OCI-LY7 (cell line): ENCODE results near the gene KRTAP4-6. TPM values are rescaled to one million over a fixed set of nuclear protein-coding genes. Genes with fewer than 3 reads are reported as not detected.

ENCODE experiments used
- BruUV-seq: library from RNA; stranded (reverse); fragments of 400-500 nt; replicated peaks from 2 replicates; lab custom pipeline; 2021; lab: Mats Ljungman, UMichigan
- CTCF ChIA-PET: fragments of 300-600 bp; sonication (Branson Sonifier 250); formaldehyde crosslinking; loops from one replicate; lab custom pipeline; 2022; ENCODE audit warnings: antibody characterized with exemption; ENCODE audit not compliant: unreplicated experiment; lab: Charles Lee
- POLR2A ChIA-PET: fragments of 300-600 bp; sonication (Branson Sonifier 250); formaldehyde crosslinking; loops from one replicate; lab custom pipeline; 2022; ENCODE audit warnings: antibody characterized with exemption; lab: Charles Lee
- DNase-seq: peaks from one replicate; pipeline ENCODE4 v3.0.0-alpha.2; 2015; ENCODE audit warnings: low spot score
- H2AFZ ChIP-seq: fragments of 200-600 bp; sonication (generic), shearing (Covaris generic); 2 replicates; pipeline ENCODE4 v1.6.1; 2014; ENCODE audit warnings: mild to moderate bottlenecking, antibody characterized with exemption, low read length, moderate library complexity
- H3K27ac ChIP-seq: fragments of 200-600 bp; sonication (generic); 2 replicates; pipeline ENCODE4 v1.5.1; 2014; ENCODE audit warnings: mixed run types, low read depth, mild to moderate bottlenecking, moderate library complexity, low read length, inconsistent platforms; ENCODE audit not compliant: poor library complexity, severe bottlenecking
- H3K36me3 ChIP-seq: fragments of 200-600 bp; sonication (generic); 2 replicates; pipeline ENCODE4 v1.6.1; 2014; ENCODE audit warnings: mild to moderate bottlenecking, antibody characterized with exemption, low read length, moderate library complexity, mixed read lengths; ENCODE audit not compliant: insufficient read depth
- H3K4me1 ChIP-seq: fragments of 200-600 bp; sonication (generic); 2 replicates; pipeline ENCODE4 v1.5.1; 2014; ENCODE audit warnings: mild to moderate bottlenecking, low read length; ENCODE audit not compliant: insufficient read depth, poor library complexity, severe bottlenecking
- H3K4me2 ChIP-seq: fragments of 200-600 bp; sonication (generic); 2 replicates; pipeline ENCODE4 v1.6.1; 2014; ENCODE audit warnings: mild to moderate bottlenecking, low read length
- H3K4me3 ChIP-seq: fragments of 200-600 bp; sonication (generic); 2 replicates; pipeline ENCODE4 v1.5.1; 2014; ENCODE audit warnings: mild to moderate bottlenecking, low read depth, low read length; ENCODE audit not compliant: poor library complexity, severe bottlenecking
- H3K79me2 ChIP-seq: fragments of 200-600 bp; sonication (generic); 2 replicates; pipeline ENCODE4 v1.6.1; 2016; ENCODE audit warnings: low read depth, mild to moderate bottlenecking, low read length, moderate library complexity, mixed read lengths; ENCODE audit not compliant: insufficient read depth
- H3K9me2 ChIP-seq: fragments of 200-600 bp; sonication (generic); 2 replicates; pipeline ENCODE4 v1.6.1; 2016; ENCODE audit warnings: mild to moderate bottlenecking, low read length, mixed read lengths; ENCODE audit not compliant: insufficient read depth
- H3K9me3 ChIP-seq: fragments of 200-600 bp; sonication (generic); 2 replicates; pipeline ENCODE4 v1.6.1; 2014; ENCODE audit warnings: mild to moderate bottlenecking, mixed run types, low read length, mixed read lengths
- H4K20me1 ChIP-seq: fragments of 200-600 bp; sonication (generic); 2 replicates; pipeline ENCODE4 v1.6.1; 2014; ENCODE audit warnings: mild to moderate bottlenecking, antibody characterized with exemption, low read length, moderate library complexity, mixed read lengths; ENCODE audit not compliant: insufficient read depth
- CTCF ChIP-seq: fragments of 200-600 bp; sonication (generic); conservative IDR thresholded peaks from 2 replicates; pipeline ENCODE4 v1.5.1; 2014; ENCODE audit warnings: mild to moderate bottlenecking, antibody characterized with exemption, low read length, moderate library complexity, mixed read lengths
- EZH2phosphoT487 ChIP-seq: fragments of 200-600 bp; sonication (generic); IDR thresholded peaks from 2 replicates; pipeline ENCODE4 v1.6.1; 2018; ENCODE audit warnings: low read depth, borderline replicate concordance, mild to moderate bottlenecking, mixed run types, antibody characterized with exemption, low read length, moderate library complexity, mixed read lengths
- intact Hi-C: fragments of 100-400 bp; cut with micrococcal nuclease; formaldehyde crosslinking; loops from one replicate; pipeline ENCODE4 v1.10.0; 2022; ENCODE audit not compliant: unreplicated experiment
- total RNA-seq, 2 experiments: library from RNA; depleted of rRNA in 1 of 2; stranded (reverse); fragments of >200 nt in 1 of 2; shearing (Covaris generic) in 1 of 2; gene quantifications; 2 replicates each; pipeline ENCODE4 v1.2.3, GENCODE V29; 2014 to 2022

Gene KRTAP4-6
- total RNA-seq, 2 experiments from 2014 or later, result not detected

- Histone ChIP-seq H3K9me3 (no peaks in the 10 kb centered on the region), H4K20me1 (no peaks in the 10 kb centered on the region), H3K9me2 (no peaks in the 10 kb centered on the region), H3K79me2 (no peaks in the 10 kb centered on the region), H3K27ac (no peak overlapping the region), H2AFZ (no peak overlapping the region), H3K4me1 (no peaks in the 10 kb centered on the region), H3K36me3 (no peaks in the 10 kb centered on the region), H3K4me3 (no peak overlapping the region), H3K4me2 (no peak overlapping the region)
- DNase-seq, result no peak
- POLR2A ChIA-PET, result no interaction called here
- no TSS peak for BruUV-seq
- CTCF ChIA-PET, result no interaction called here
- TF ChIP-seq EZH2phosphoT487, result no peak
- TF ChIP-seq CTCF, result no peak
- intact Hi-C loops, result no loop called here
These were observed 13.5 kb upstream of the KRTAP4-6 start for GRCh38 chr17:41153856-41154255.

- POLR2A ChIA-PET, result no interaction called here
- H3K4me1 ChIP-seq, result no peaks in the 10 kb centered on the region
- TF ChIP-seq EZH2phosphoT487 (no peak), CTCF (no peak)
- H3K36me3 ChIP-seq, result no peaks in the 10 kb centered on the region
- no peak overlapping the region for H3K4me2 ChIP-seq
- intact Hi-C loops, result no loop called here
- H2AFZ ChIP-seq, result no peak overlapping the region
- no peak overlapping the region for H3K4me3 ChIP-seq
- no peak overlapping the region for H3K27ac ChIP-seq
- no peak for DNase-seq
- no TSS peak for BruUV-seq
- no peaks in the 10 kb centered on the region for H3K79me2 ChIP-seq
- H3K9me3 ChIP-seq, result no peaks in the 10 kb centered on the region
- CTCF ChIA-PET, result no interaction called here
- H4K20me1 ChIP-seq, result no peaks in the 10 kb centered on the region
- no peaks in the 10 kb centered on the region for H3K9me2 ChIP-seq
These were observed 11.2 kb upstream of the KRTAP4-6 start for GRCh38 chr17:41151525-41151924.

GRCh38 chr17:41150026-41150425 is 9.7 kb upstream of the KRTAP4-6 start:
- ChIA-PET POLR2A (no interaction called here), CTCF (no interaction called here)
- H3K4me2 ChIP-seq, result no peak overlapping the region
- H3K4me1 ChIP-seq, result no peaks in the 10 kb centered on the region
- no peaks in the 10 kb centered on the region for H4K20me1 ChIP-seq
- no peak overlapping the region for H2AFZ ChIP-seq
- no peak overlapping the region for H3K4me3 ChIP-seq
- TF ChIP-seq CTCF (no peak), EZH2phosphoT487 (no peak)
- H3K79me2 ChIP-seq, result no peaks in the 10 kb centered on the region
- intact Hi-C loops, result no loop called here
- no peaks in the 10 kb centered on the region for H3K9me3 ChIP-seq
- no peak for DNase-seq
- no peak overlapping the region for H3K27ac ChIP-seq
- H3K9me2 ChIP-seq, result no peaks in the 10 kb centered on the region
- no TSS peak for BruUV-seq
- H3K36me3 ChIP-seq, result no peaks in the 10 kb centered on the region
